B cell (primary cell): ENCODE measurements around the gene SRGAP1. TPM values are rescaled to one million over a fixed set of nuclear protein-coding genes. Genes with fewer than 3 reads are reported as not detected.

Experiments used
- ATAC-seq: fragments of 200-7000 bp; cut with Tn5 transposase; one replicate; pipeline ENCODE4 v1.10.0; 2021; ENCODE audit warnings: low read depth, mild to moderate bottlenecking, moderate number of reproducible peaks, moderate library complexity
- CTCF ChIA-PET: fragments of 350-600 bp; sonication (Branson Sonifier 250); formaldehyde crosslinking; loops from one replicate; lab custom pipeline; 2021; ENCODE audit warnings: antibody characterized with exemption, inconsistent platforms; lab: Charles Lee
- POLR2A ChIA-PET: fragments of 350-600 bp; sonication (Branson Sonifier 250); formaldehyde crosslinking; loops from one replicate; lab custom pipeline; 2021; ENCODE audit warnings: antibody characterized with exemption; lab: Charles Lee
- DNase-seq: peaks from one replicate; pipeline ENCODE4 v3.0.0; 2013
- H2AFZ ChIP-seq: 2 replicates; pipeline ENCODE4 v1.6.1; 2012; ENCODE audit warnings: mild to moderate bottlenecking, low read depth, low read length; ENCODE audit not compliant: insufficient read depth, poor library complexity, severe bottlenecking
- H3K27ac ChIP-seq, 2 donors: 1 replicate in 1 of 2; 2 replicates in 1 of 2; pipeline ENCODE4 v1.5.1; 2012 to 2013; ENCODE audit warnings: low read length in 2 of 2, mild to moderate bottlenecking in 2 of 2, moderate library complexity in 1 of 2
- H3K27me3 ChIP-seq, 4 experiments: fragments of 200-600 bp in 1 of 4; sonication (generic) in 1 of 4; replicated peaks in 1 of 4; 1 replicate in 2 of 4; 2 replicates in 2 of 4; pipeline versions ENCODE4 v1.6.1 to v1.7.0; 2013 to 2016; ENCODE audit warnings: low read length in 3 of 4, mild to moderate bottlenecking in 2 of 4, mixed read lengths in 1 of 4, moderate library complexity in 1 of 4; ENCODE audit not compliant: insufficient read depth in 4 of 4, control insufficient read depth in 3 of 4; ENCODE audit errors: control extremely low read depth in 1 of 4
- H3K36me3 ChIP-seq, 2 experiments: replicated peaks in 1 of 2; 1 replicate in 1 of 2; 2 replicates in 1 of 2; pipeline versions ENCODE4 v1.6.1 to v1.7.1; 2013; ENCODE audit warnings: low read length in 1 of 2; ENCODE audit not compliant: insufficient read depth in 2 of 2, control insufficient read depth in 1 of 2; ENCODE audit errors: control extremely low read depth in 1 of 2, extremely low read depth in 1 of 2
- H3K4me1 ChIP-seq, 2 donors: fragments of 200-600 bp in 1 of 2; sonication (generic) in 1 of 2; 1 replicate in 1 of 2; 2 replicates in 1 of 2; pipeline versions ENCODE4 v1.5.1 to v1.6.1; 2013 to 2017; ENCODE audit warnings: low read length in 2 of 2; ENCODE audit not compliant: control insufficient read depth in 2 of 2, insufficient read depth in 2 of 2
- H3K4me2 ChIP-seq: replicated peaks from 2 replicates; pipeline ENCODE3; 2012; ENCODE audit warnings: mild to moderate bottlenecking, low read depth, low read length; ENCODE audit not compliant: poor library complexity, severe bottlenecking
- H3K4me3 ChIP-seq, 5 experiments: fragments of 200-600 bp in 1 of 5; sonication (generic) in 1 of 5; 1 replicate in 3 of 5; 2 replicates in 2 of 5; pipeline versions ENCODE4 v1.5.1 to v1.7.0; 2011 to 2016; ENCODE audit warnings: low read length in 4 of 5, mild to moderate bottlenecking in 4 of 5, low read depth in 2 of 5, control low read depth in 1 of 5, moderate library complexity in 1 of 5; ENCODE audit not compliant: insufficient read depth in 1 of 5; ENCODE audit errors: control extremely low read depth in 1 of 5, extremely low read depth in 1 of 5
- H3K79me2 ChIP-seq: fragments of 200-600 bp; sonication (generic); one replicate; pipeline ENCODE4 v1.6.0; 2016; ENCODE audit warnings: low read length; ENCODE audit not compliant: control insufficient read depth, insufficient read depth
- H3K9ac ChIP-seq: fragments of 200-600 bp; sonication (generic); 2 replicates; pipeline ENCODE4 v1.6.1; 2017; ENCODE audit warnings: mild to moderate bottlenecking, low read length, moderate library complexity
- H3K9me3 ChIP-seq, 3 donors: one replicate each; pipeline versions ENCODE4 v1.6.1 to v1.7.1; 2013; ENCODE audit warnings: low read length in 2 of 3; ENCODE audit not compliant: control insufficient read depth in 2 of 3, insufficient read depth in 1 of 3; ENCODE audit errors: control extremely low read depth in 1 of 3
- H4K20me1 ChIP-seq: 2 replicates; pipeline ENCODE4 v1.6.0; 2012; ENCODE audit warnings: mild to moderate bottlenecking, low read length; ENCODE audit not compliant: insufficient read depth, control insufficient read depth, poor library complexity, severe bottlenecking
- H3K27ac Mint-ChIP-seq: one replicate; pipeline ENCODE4 v1.8.0; 2021; ENCODE audit warnings: mixed read lengths
- H3K27me3 Mint-ChIP-seq: one replicate; pipeline ENCODE4 v1.8.0; 2021; ENCODE audit warnings: mixed read lengths
- H3K4me1 Mint-ChIP-seq: one replicate; pipeline ENCODE4 v1.8.0; 2021; ENCODE audit warnings: mixed read lengths
- H3K4me3 Mint-ChIP-seq: one replicate; pipeline ENCODE4 v1.8.0; 2021; ENCODE audit warnings: mixed read lengths
- H3K9me3 Mint-ChIP-seq: one replicate; pipeline ENCODE4 v1.8.0; 2022; ENCODE audit warnings: mixed read lengths; ENCODE audit not compliant: insufficient read depth
- CTCF ChIP-seq: fragments of 200-600 bp; IDR thresholded peaks from one replicate; pipeline ENCODE4 v1.8.0; 2022; ENCODE audit warnings: antibody characterized with exemption, mild to moderate bottlenecking
- EZH2 ChIP-seq: IDR thresholded peaks from 2 replicates; pipeline ENCODE4 v1.6.1; 2012; ENCODE audit warnings: borderline replicate concordance, low read depth, mild to moderate bottlenecking, moderate library complexity, low read length; ENCODE audit not compliant: insufficient read depth, poor library complexity, severe bottlenecking
- WGBS: methylation state at CpG from one replicate; pipeline ENCODE4 v1.1.5; 2013; ENCODE audit warnings: missing lambda C conversion rate; ENCODE audit not compliant: insufficient coverage; 5-methylcytosine and 5-hydroxymethylcytosine counted together
- intact Hi-C: fragments of 100-400 bp; cut with micrococcal nuclease; formaldehyde crosslinking; loops from one replicate; pipeline ENCODE4 v1.10.0; 2022
- polyA plus RNA-seq: library from polyadenylated mRNA; depleted of rRNA; stranded (reverse); fragments of >200 nt; gene quantifications from 2 replicates; pipeline ENCODE4 v1.2.3, GENCODE V29; 2012
- total RNA-seq, 2 donors: library from RNA; stranded (reverse); fragments of 120-200 nt in 1 of 2; gene quantifications; 1 replicate in 1 of 2; 2 replicates in 1 of 2; pipeline versions ENCODE4 v1.2.3 to v1.2.4, GENCODE V29; 2013 to 2022

The SRGAP1 gene
- total and polyA plus RNA-seq, 2 donors (not counting 1 experiment from before 2014, with no cell fraction given): under 0.01 to 0.22 TPM

GRCh38 chr12:64172143-64172970 lies 327.9 kb downstream of the SRGAP1 start:
- no peaks in the 10 kb centered on the region for H3K9me3 ChIP-seq
- H4K20me1 ChIP-seq: no peaks in the 10 kb centered on the region
- intact Hi-C loops: no loop called here
- H3K27me3 ChIP-seq: no peaks in the 10 kb centered on the region
- no peaks in the 10 kb centered on the region for H3K36me3 ChIP-seq
- H3K4me1 Mint-ChIP-seq: no peaks in the 10 kb centered on the region
- WGBS: 67% methylated on average over 1 of the region's 1 CpG
- CTCF ChIA-PET: no interaction called here
- no peak overlapping the region for H3K27ac ChIP-seq
- H3K9me3 Mint-ChIP-seq: no peaks in the 10 kb centered on the region
- no peak for DNase-seq
- H3K27ac Mint-ChIP-seq: no peak overlapping the region
- H3K27me3 Mint-ChIP-seq: no peaks in the 10 kb centered on the region
- no peak overlapping the region for H2AFZ ChIP-seq
- POLR2A ChIA-PET: no interaction called here
- TF ChIP-seq EZH2: no peak
- no peak for TF ChIP-seq CTCF
- H3K79me2 ChIP-seq: no peaks in the 10 kb centered on the region
- no peak overlapping the region for H3K4me3 ChIP-seq
- no peak overlapping the region for H3K9ac ChIP-seq
- no peaks in the 10 kb centered on the region for H3K4me1 ChIP-seq
- no peak for ATAC-seq
- H3K4me2 ChIP-seq: no peak overlapping the region
- H3K4me3 Mint-ChIP-seq: no peak overlapping the region

GRCh38 chr12:64173456-64173855 lies 329.0 kb downstream of the SRGAP1 start:
- TF ChIP-seq CTCF: no peak
- TF ChIP-seq EZH2: no peak
- Histone ChIP-seq H3K36me3 (no peaks in the 10 kb centered on the region), H3K79me2 (no peaks in the 10 kb centered on the region), H3K4me3 (no peak overlapping the region), H3K4me2 (no peak overlapping the region), H3K9ac (no peak overlapping the region), H2AFZ (no peak overlapping the region), H4K20me1 (no peaks in the 10 kb centered on the region), H3K4me1 (no peaks in the 10 kb centered on the region), H3K27ac (no peak overlapping the region), H3K9me3 (no peaks in the 10 kb centered on the region), H3K27me3 (no peaks in the 10 kb centered on the region)
- Mint-ChIP-seq H3K4me1 (no peaks in the 10 kb centered on the region), H3K27me3 (no peaks in the 10 kb centered on the region), H3K9me3 (no peaks in the 10 kb centered on the region), H3K27ac (no peak overlapping the region), H3K4me3 (no peak overlapping the region)
- WGBS: 100% methylated on average over 1 of the region's 3 CpGs
- intact Hi-C loops: no loop called here
- ChIA-PET POLR2A (no interaction called here), CTCF (no interaction called here)
- DNase-seq (no peak), ATAC-seq (no peak)
